ENCODE data around the gene CRHR1. TPM values are rescaled to one million over a fixed set of nuclear protein-coding genes. Genes with fewer than 3 reads are reported as not detected.

The CRHR1 gene
- total RNA-seq, 1 experiment from 2014 or later: not detected

- ATAC-seq (no peak), DNase-seq (no peak)
- Histone ChIP-seq H4K20me1 (ENCODE audit: low read length) (no peaks in the 10 kb centered on the region), H3K27me3 (ENCODE audit: low read length) (peaks cover 23% of the 10 kb centered on the region), H3K4me1 (ENCODE audit: insufficient read depth, low read length) (no peaks in the 10 kb centered on the region), H3F3A (ENCODE audit: low read length, unreplicated experiment) (no peaks in the 10 kb centered on the region), H3K79me2 (ENCODE audit: low read length) (no peaks in the 10 kb centered on the region), H3K36me3 (ENCODE audit: low read depth, low read length) (no peaks in the 10 kb centered on the region), H3K27ac (ENCODE audit: low read length) (no peak overlapping the region), H2AFZ (ENCODE audit: low read length) (no peak overlapping the region), H3K4me2 (ENCODE audit: low read length) (no peak overlapping the region), H3K9me2 (replicated peaks; ENCODE audit: low read length) (no peaks in the 10 kb centered on the region), H3K9ac (ENCODE audit: low read length) (no peak overlapping the region), H3K4me3 (ENCODE audit: low read length) (no peak overlapping the region), H3K9me3 (ENCODE audit: low read length) (no peaks in the 10 kb centered on the region)
- ChIA-PET CTCF (no interaction called here), POLR2A (ENCODE audit: unreplicated experiment) (no interaction called here)
- no TSS peak for BruUV-seq (replicated peaks)
- TF ChIP-seq CTCF (conservative IDR thresholded peaks at IDR 0.05; ENCODE audit: low read depth, low read length): no peak
- intact Hi-C loops (cut with micrococcal nuclease): no loop called here
Observed at GRCh38 chr17:45871718-45872117, 87.6 kb downstream of the CRHR1 start.

DNA sequence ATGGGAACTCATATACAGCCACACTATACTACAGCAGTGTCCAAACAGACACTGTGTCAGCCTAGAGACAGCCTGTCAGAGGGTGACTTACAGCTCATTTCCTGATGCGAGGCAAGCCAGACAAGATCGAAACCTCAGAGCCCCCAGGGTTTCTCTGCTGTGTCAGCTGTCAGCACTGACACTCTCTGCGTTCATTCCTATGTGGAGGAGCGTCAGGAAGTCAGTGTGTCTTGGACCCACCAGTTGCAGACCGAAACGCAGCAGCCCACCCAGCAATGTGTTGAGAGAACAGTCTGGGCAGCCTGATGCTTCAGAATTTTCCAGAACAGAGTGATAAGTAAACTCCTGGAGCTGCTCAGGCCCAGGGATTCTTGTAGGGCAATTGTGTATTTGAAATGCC, 89.6 kb downstream of the CRHR1 start:
- no peaks in the 10 kb centered on the region for H3F3A ChIP-seq (ENCODE audit: low read length, unreplicated experiment)
- no TSS peak for BruUV-seq (replicated peaks)
- no peaks in the 10 kb centered on the region for H3K9me3 ChIP-seq (ENCODE audit: low read length)
- 0 out of 2 replicates have a peak overlapping the region, but pooled peaks have one; percentile 24 for H2AFZ ChIP-seq (ENCODE audit: low read length)
- peak overlapping the region; percentile 45 for H3K4me2 ChIP-seq (ENCODE audit: low read length)
- H3K36me3 ChIP-seq (ENCODE audit: low read depth, low read length): no peaks in the 10 kb centered on the region
- ChIA-PET CTCF (interaction anchor here (0.6 kb wide), 1 partner anchor 76 kb away, joined by 3 read pairs; no protein-coding TSS in a partner anchor), POLR2A (ENCODE audit: unreplicated experiment) (interaction anchor here (0.7 kb wide), 1 partner anchor 57 kb away, joined by 5 read pairs; no protein-coding TSS in a partner anchor)
- peak; percentile 34 for DNase-seq
- H3K27me3 ChIP-seq (ENCODE audit: low read length): peaks cover 25% of the 10 kb centered on the region
- peak; percentile 43; the same call in 1 of the 2 replicates for ATAC-seq
- no peaks in the 10 kb centered on the region for H3K79me2 ChIP-seq (ENCODE audit: low read length)
- TF ChIP-seq EZH2 (IDR thresholded peaks at IDR 0.05; ENCODE audit: low read length, unreplicated experiment) (no peak), EZH2phosphoT487 (IDR thresholded peaks at IDR 0.05; ENCODE audit: borderline replicate concordance, low read length) (no peak), CTCF (conservative IDR thresholded peaks at IDR 0.05; ENCODE audit: low read depth, low read length) (no peak)
- H3K4me1 ChIP-seq (ENCODE audit: insufficient read depth, low read length): no peaks in the 10 kb centered on the region
- intact Hi-C loops (cut with micrococcal nuclease): no loop called here
- no peaks in the 10 kb centered on the region for H3K9me2 ChIP-seq (replicated peaks; ENCODE audit: low read length)
- no peak overlapping the region for H3K9ac ChIP-seq (ENCODE audit: low read length)
- no peak overlapping the region for H3K4me3 ChIP-seq (ENCODE audit: low read length)
- no peaks in the 10 kb centered on the region for H4K20me1 ChIP-seq (ENCODE audit: low read length)
- H3K27ac ChIP-seq (ENCODE audit: low read length): no peak overlapping the region

DNA sequence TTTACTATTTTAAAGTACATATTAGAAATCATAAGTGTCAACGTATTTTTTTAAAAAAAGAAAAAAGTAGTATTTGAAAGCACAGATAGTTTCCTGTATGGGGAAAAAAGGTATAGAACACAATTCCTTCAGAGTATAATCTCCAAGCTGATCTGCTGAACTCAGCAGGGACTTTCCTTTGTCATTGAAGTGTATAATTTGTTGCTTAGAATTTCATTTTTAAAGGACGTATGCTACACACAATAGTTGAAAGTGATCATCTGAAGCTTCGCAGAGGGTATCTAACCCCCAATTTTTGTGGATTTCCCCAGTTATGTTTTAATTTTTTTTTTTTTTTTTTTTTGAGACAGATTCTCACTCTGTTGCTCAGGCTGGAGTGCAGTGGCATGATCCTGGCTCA, 90.0 kb downstream of the CRHR1 start:
- H3K4me2 ChIP-seq (ENCODE audit: low read length): no peak overlapping the region; the same call in 1 of the 2 replicates
- CTCF ChIA-PET: no interaction called here
- no peak overlapping the region for H3K4me3 ChIP-seq (ENCODE audit: low read length)
- H3K4me1 ChIP-seq (ENCODE audit: insufficient read depth, low read length): no peaks in the 10 kb centered on the region
- no peaks in the 10 kb centered on the region for H3K79me2 ChIP-seq (ENCODE audit: low read length)
- peaks cover 25% of the 10 kb centered on the region for H3K27me3 ChIP-seq (ENCODE audit: low read length)
- no peaks in the 10 kb centered on the region for H3K36me3 ChIP-seq (ENCODE audit: low read depth, low read length)
- H3F3A ChIP-seq (ENCODE audit: low read length, unreplicated experiment): no peaks in the 10 kb centered on the region
- BruUV-seq (replicated peaks): no TSS peak
- no peak overlapping the region for H2AFZ ChIP-seq (ENCODE audit: low read length)
- POLR2A ChIA-PET (ENCODE audit: unreplicated experiment): no interaction called here
- no peak overlapping the region for H3K27ac ChIP-seq (ENCODE audit: low read length)
- H3K9me3 ChIP-seq (ENCODE audit: low read length): no peaks in the 10 kb centered on the region
- no peak for TF ChIP-seq EZH2 (IDR thresholded peaks at IDR 0.05; ENCODE audit: low read length, unreplicated experiment)
- no peak for TF ChIP-seq EZH2phosphoT487 (IDR thresholded peaks at IDR 0.05; ENCODE audit: borderline replicate concordance, low read length)
- TF ChIP-seq CTCF (conservative IDR thresholded peaks at IDR 0.05; ENCODE audit: low read depth, low read length): no peak
- intact Hi-C loops (cut with micrococcal nuclease): no loop called here
- DNase-seq (no peak), ATAC-seq (no peak)
- H3K9ac ChIP-seq (ENCODE audit: low read length): no peak overlapping the region
- no peaks in the 10 kb centered on the region for H4K20me1 ChIP-seq (ENCODE audit: low read length)
- H3K9me2 ChIP-seq (replicated peaks; ENCODE audit: low read length): no peaks in the 10 kb centered on the region

All from PC-3 (cell line).